ENCODE results near the gene JAZF1. TPM values are rescaled to one million over a fixed set of nuclear protein-coding genes. Genes with fewer than 3 reads are reported as not detected.
A peak's percentile ranks its signal among the peaks of the same experiment; 100 is the strongest.

Gene JAZF1
- total and polyA plus RNA-seq, 9 of the 15 experiments (the other 6 are each of a cell fraction or from before 2014, with no cell fraction given) = 0.04 to 0.64 (median 0.11) TPM; not detected in 3

DNA sequence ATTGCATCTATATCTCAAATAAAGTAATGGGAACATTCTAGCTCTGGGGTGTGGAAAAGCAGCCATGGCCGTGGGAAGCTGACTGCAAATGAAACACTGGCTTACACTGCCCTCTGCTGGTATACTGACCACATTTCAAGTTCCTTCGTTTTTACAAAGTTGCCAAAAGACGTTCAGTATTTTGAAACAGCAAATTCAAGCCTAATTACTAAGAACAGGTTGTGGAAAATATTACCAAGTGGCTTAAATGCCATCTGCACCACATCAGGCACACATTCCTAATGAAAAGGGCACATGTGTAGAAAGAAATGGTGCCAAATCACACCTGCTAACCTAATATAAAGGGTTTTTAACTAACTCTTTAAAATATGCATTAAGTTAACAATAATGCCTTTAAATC is 83.9 kb downstream of the JAZF1 start (continued):
- TF ChIP-seq, protein P1, sequence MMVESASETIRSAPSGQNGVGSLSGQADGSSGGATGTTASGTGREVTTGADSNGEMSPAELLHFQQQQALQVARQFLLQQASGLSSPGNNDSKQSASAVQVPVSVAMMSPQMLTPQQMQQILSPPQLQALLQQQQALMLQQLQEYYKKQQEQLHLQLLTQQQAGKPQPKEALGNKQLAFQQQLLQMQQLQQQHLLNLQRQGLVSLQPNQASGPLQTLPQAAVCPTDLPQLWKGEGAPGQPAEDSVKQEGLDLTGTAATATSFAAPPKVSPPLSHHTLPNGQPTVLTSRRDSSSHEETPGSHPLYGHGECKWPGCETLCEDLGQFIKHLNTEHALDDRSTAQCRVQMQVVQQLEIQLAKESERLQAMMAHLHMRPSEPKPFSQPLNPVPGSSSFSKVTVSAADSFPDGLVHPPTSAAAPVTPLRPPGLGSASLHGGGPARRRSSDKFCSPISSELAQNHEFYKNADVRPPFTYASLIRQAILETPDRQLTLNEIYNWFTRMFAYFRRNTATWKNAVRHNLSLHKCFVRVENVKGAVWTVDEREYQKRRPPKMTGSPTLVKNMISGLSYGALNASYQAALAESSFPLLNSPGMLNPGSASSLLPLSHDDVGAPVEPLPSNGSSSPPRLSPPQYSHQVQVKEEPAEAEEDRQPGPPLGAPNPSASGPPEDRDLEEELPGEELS (CRISPR knock-in tag; IDR thresholded peaks at IDR 0.05; ENCODE audit: borderline replicate concordance) = no peak
- no peak for TF ChIP-seq SMAD4 (CRISPR knock-in tag; conservative IDR thresholded peaks at IDR 0.05)
- no peak for TF ChIP-seq CXXC5 (CRISPR knock-in tag; IDR thresholded peaks at IDR 0.05)
- TF ChIP-seq, protein P2, sequence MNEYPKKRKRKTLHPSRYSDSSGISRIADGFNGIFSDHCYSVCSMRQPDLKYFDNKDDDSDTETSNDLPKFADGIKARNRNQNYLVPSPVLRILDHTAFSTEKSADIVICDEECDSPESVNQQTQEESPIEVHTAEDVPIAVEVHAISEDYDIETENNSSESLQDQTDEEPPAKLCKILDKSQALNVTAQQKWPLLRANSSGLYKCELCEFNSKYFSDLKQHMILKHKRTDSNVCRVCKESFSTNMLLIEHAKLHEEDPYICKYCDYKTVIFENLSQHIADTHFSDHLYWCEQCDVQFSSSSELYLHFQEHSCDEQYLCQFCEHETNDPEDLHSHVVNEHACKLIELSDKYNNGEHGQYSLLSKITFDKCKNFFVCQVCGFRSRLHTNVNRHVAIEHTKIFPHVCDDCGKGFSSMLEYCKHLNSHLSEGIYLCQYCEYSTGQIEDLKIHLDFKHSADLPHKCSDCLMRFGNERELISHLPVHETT (CRISPR knock-in tag; conservative IDR thresholded peaks at IDR 0.05 in 1 of 2, IDR thresholded peaks at IDR 0.05 in 1 of 2) = no peak
- TF ChIP-seq FIP1L1 (IDR thresholded peaks at IDR 0.05; ENCODE audit: low read depth, low read length, poor library complexity, severe bottlenecking) = no peak
- TF ChIP-seq, protein P3, sequence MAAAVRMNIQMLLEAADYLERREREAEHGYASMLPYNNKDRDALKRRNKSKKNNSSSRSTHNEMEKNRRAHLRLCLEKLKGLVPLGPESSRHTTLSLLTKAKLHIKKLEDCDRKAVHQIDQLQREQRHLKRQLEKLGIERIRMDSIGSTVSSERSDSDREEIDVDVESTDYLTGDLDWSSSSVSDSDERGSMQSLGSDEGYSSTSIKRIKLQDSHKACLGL (CRISPR knock-in tag; IDR thresholded peaks at IDR 0.05; ENCODE audit: borderline replicate concordance, poor library complexity, severe bottlenecking) = no peak
- TF ChIP-seq IFI16 (CRISPR knock-in tag; IDR thresholded peaks at IDR 0.05) = no peak
- TF ChIP-seq CREM (IDR thresholded peaks at IDR 0.05; ENCODE audit: low read depth) = no peak
- TF ChIP-seq, protein P4, sequence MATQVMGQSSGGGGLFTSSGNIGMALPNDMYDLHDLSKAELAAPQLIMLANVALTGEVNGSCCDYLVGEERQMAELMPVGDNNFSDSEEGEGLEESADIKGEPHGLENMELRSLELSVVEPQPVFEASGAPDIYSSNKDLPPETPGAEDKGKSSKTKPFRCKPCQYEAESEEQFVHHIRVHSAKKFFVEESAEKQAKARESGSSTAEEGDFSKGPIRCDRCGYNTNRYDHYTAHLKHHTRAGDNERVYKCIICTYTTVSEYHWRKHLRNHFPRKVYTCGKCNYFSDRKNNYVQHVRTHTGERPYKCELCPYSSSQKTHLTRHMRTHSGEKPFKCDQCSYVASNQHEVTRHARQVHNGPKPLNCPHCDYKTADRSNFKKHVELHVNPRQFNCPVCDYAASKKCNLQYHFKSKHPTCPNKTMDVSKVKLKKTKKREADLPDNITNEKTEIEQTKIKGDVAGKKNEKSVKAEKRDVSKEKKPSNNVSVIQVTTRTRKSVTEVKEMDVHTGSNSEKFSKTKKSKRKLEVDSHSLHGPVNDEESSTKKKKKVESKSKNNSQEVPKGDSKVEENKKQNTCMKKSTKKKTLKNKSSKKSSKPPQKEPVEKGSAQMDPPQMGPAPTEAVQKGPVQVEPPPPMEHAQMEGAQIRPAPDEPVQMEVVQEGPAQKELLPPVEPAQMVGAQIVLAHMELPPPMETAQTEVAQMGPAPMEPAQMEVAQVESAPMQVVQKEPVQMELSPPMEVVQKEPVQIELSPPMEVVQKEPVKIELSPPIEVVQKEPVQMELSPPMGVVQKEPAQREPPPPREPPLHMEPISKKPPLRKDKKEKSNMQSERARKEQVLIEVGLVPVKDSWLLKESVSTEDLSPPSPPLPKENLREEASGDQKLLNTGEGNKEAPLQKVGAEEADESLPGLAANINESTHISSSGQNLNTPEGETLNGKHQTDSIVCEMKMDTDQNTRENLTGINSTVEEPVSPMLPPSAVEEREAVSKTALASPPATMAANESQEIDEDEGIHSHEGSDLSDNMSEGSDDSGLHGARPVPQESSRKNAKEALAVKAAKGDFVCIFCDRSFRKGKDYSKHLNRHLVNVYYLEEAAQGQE (IDR thresholded peaks at IDR 0.05; ENCODE audit: borderline replicate concordance) = peak; percentile 15; the same call in 1 of the 2 replicates
- TF ChIP-seq, protein P4 (CRISPR knock-in tag; IDR thresholded peaks at IDR 0.05; ENCODE audit: low read depth) = no peak
- TF ChIP-seq, protein P5, sequence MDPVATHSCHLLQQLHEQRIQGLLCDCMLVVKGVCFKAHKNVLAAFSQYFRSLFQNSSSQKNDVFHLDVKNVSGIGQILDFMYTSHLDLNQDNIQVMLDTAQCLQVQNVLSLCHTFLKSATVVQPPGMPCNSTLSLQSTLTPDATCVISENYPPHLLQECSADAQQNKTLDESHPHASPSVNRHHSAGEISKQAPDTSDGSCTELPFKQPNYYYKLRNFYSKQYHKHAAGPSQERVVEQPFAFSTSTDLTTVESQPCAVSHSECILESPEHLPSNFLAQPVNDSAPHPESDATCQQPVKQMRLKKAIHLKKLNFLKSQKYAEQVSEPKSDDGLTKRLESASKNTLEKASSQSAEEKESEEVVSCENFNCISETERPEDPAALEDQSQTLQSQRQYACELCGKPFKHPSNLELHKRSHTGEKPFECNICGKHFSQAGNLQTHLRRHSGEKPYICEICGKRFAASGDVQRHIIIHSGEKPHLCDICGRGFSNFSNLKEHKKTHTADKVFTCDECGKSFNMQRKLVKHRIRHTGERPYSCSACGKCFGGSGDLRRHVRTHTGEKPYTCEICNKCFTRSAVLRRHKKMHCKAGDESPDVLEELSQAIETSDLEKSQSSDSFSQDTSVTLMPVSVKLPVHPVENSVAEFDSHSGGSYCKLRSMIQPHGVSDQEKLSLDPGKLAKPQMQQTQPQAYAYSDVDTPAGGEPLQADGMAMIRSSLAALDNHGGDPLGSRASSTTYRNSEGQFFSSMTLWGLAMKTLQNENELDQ (CRISPR knock-in tag; IDR thresholded peaks at IDR 0.05; ENCODE audit: borderline replicate concordance) = no peak
- no peak for TF ChIP-seq PHF21A (IDR thresholded peaks at IDR 0.05; ENCODE audit: borderline replicate concordance, low read depth)

Data from K562 (cell line).